Measurements from ENCODE around the gene ICAM5.

DNA sequence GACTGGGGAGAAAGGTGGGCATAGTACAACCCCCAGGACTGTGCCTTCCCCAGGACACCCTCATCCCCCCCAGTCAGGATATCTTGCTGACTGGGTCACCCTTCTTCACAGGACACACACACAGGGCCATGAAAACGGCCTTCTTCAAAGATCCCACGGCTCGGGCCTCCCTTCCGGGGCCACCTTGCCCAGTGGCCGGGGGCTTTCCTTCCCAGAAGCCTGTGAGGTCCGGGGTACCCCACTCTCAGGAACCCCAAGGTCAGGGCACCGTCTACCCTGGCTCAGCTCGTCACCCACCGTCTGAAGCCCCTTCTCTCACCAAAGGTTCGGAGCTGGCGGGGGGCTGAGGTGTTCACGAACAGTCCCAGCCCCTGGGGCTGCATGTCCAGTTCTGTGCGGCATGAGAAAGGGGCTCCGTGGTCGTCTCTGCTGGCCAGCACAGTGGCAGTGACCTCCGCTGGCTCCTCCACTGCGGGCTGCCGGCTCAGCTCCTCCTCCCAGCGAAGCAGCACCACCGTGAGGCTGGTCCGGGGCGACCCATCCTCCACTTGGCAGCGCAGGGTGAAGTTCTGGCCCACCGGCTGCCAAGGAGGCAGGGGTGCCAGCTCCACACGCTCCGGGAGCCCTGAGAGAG, 45.7 kb downstream of the ICAM5 start:
- TF ChIP-seq POLR2A (IDR thresholded peaks at IDR 0.05) (no peak), CTCF (IDR thresholded peaks at IDR 0.05) (no peak), POLR2AphosphoS5 (IDR thresholded peaks at IDR 0.05) (no peak), EP300 (IDR thresholded peaks at IDR 0.05) (no peak)
